ENCODE measurements around the gene COL6A1. TPM values are rescaled to one million over a fixed set of nuclear protein-coding genes. Genes with fewer than 3 reads are reported as not detected.
"Not testable (repeated sequence)": the region's sequence is repeated elsewhere in the genome, so short reads cannot be mapped to it uniquely, and the experiment has no call there.

Gene COL6A1
- total RNA-seq, 1 donor from 2014 or later = 0.37 TPM

DNA sequence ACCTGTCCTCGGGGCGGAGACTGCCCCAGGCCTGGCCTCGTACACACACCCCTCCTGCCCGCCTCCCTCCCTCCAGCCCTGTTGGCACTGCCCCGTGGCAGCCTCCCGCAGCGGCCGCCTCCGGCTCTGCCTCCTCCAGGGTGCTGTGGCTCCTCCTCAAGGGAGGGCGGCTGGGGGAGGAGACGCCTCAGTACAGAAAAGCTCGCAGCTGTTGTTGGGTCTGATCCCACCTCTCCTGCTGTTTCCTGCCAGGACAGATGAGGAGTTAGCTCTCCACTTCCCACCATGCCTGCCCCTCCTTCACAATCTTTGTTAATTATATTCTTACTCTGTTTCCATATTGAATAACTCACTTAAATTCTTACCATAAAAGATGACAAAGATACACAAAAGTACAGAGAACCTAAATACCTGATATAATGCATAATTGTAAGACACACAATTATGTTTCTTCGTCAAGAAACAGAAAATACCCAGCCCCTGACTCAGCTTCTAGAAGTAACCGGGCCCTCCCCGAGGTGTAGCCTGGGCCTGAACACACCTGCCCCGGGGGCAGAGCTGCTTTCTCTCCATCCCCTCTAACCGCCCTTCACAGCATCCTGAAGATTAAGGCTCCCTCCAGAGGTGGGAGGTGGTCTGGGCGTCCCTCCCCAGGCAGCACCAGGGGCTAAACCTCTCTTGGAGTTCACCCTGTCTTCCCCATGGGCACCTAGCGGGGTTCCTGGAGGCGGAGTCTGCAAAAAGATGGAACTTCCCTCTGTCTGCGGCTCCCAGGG lies 30.6 kb upstream of the COL6A1 start:
- Mint-ChIP-seq H3K27ac (no peak overlapping the region), H3K9me3 (no peaks in the 10 kb centered on the region), H3K27me3 (ENCODE audit: low read depth) (no peaks in the 10 kb centered on the region), H3K36me3 (ENCODE audit: low read depth) (no peaks in the 10 kb centered on the region), H3K4me1 (ENCODE audit: low read depth) (no peaks in the 10 kb centered on the region), H3K4me3 (ENCODE audit: low read depth) (no peak overlapping the region)
- intact Hi-C loops (cut with micrococcal nuclease) = no loop called here
- no peak for DNase-seq (ENCODE audit: low spot score)

DNA sequence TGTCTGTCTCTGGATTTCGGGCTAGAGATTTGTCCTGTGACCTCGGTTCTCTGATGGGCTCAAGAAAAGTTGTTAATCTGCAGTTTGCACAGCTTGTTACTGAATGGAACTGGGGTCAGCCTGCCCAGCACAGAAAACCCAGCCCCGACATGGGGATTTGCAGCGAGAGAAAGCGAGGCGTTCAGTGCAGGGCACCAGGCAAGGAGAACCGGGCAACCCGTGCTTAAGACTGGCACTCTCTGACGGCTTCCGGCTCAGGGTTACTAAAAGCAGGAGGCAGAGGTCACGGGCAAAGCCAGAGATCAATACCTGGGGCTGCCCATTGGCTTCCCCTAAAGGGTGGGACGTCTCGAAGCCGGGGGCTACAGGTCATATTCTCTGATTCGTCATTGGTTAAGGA lies 29.9 kb upstream of the COL6A1 start:
- H3K36me3 Mint-ChIP-seq (ENCODE audit: low read depth) = no peaks in the 10 kb centered on the region

GRCh38 chr21:45952527-45952926 lies 29.0 kb upstream of the COL6A1 start:
- DNase-seq (ENCODE audit: low spot score); H3K27ac Mint-ChIP-seq; intact Hi-C loops (cut with micrococcal nuclease); H3K27me3 Mint-ChIP-seq (ENCODE audit: low read depth); H3K36me3 Mint-ChIP-seq (ENCODE audit: low read depth); H3K9me3 Mint-ChIP-seq; H3K4me3 Mint-ChIP-seq (ENCODE audit: low read depth); H3K4me1 Mint-ChIP-seq (ENCODE audit: low read depth): not testable (repeated sequence)

More for the DNA sequence above, 29.9 kb upstream of the COL6A1 start:
- intact Hi-C loops (cut with micrococcal nuclease) = no loop called here
- peaks cover 4% of the 10 kb centered on the region for H3K27me3 Mint-ChIP-seq (ENCODE audit: low read depth)
- no peak overlapping the region for H3K27ac Mint-ChIP-seq
- no peaks in the 10 kb centered on the region for H3K4me1 Mint-ChIP-seq (ENCODE audit: low read depth)
- no peaks in the 10 kb centered on the region for H3K9me3 Mint-ChIP-seq
- no peak for DNase-seq (ENCODE audit: low spot score)
- H3K4me3 Mint-ChIP-seq (ENCODE audit: low read depth) = no peak overlapping the region

DNA sequence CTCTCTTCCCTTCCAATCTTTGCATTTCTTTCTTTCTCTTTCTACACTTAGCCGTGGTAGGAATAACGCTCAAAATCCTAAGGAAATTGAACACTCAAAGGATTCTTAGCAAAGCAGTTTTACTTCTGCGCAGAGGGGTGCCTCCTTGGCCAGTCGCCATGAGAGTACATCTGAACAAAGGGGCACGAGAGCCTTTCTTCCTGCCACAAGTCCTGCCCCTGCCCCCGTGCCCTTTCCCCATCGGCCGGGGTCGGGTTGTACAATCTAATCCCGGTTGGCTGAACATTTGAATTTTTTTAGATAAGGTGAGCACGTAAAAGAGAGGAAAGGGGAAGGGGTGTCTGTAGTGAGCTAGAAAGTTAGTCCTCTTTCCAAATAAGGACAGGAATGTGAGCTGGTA lies 28.6 kb upstream of the COL6A1 start:
- Mint-ChIP-seq H3K4me3 (ENCODE audit: low read depth) (no peak overlapping the region), H3K36me3 (ENCODE audit: low read depth) (no peaks in the 10 kb centered on the region), H3K9me3 (no peaks in the 10 kb centered on the region), H3K4me1 (ENCODE audit: low read depth) (no peaks in the 10 kb centered on the region), H3K27ac (no peak overlapping the region), H3K27me3 (ENCODE audit: low read depth) (peaks cover 4% of the 10 kb centered on the region)
- intact Hi-C loops (cut with micrococcal nuclease) = no loop called here
- DNase-seq (ENCODE audit: low spot score) = no peak

GRCh38 chr21:45954261-45954660 lies 27.3 kb upstream of the COL6A1 start:
- Mint-ChIP-seq H3K9me3 (no peaks in the 10 kb centered on the region), H3K36me3 (ENCODE audit: low read depth) (no peaks in the 10 kb centered on the region), H3K4me1 (ENCODE audit: low read depth) (no peaks in the 10 kb centered on the region), H3K27ac (no peak overlapping the region), H3K27me3 (ENCODE audit: low read depth) (peaks cover 8% of the 10 kb centered on the region), H3K4me3 (ENCODE audit: low read depth) (no peak overlapping the region)
- DNase-seq (ENCODE audit: low spot score) = no peak
- intact Hi-C loops (cut with micrococcal nuclease) = no loop called here

GRCh38 chr21:45954921-45955320 lies 26.6 kb upstream of the COL6A1 start:
- Mint-ChIP-seq H3K9me3 (no peaks in the 10 kb centered on the region), H3K27me3 (ENCODE audit: low read depth) (peaks cover 8% of the 10 kb centered on the region), H3K4me1 (ENCODE audit: low read depth) (no peaks in the 10 kb centered on the region), H3K27ac (no peak overlapping the region), H3K4me3 (ENCODE audit: low read depth) (no peak overlapping the region), H3K36me3 (ENCODE audit: low read depth) (no peaks in the 10 kb centered on the region)
- intact Hi-C loops (cut with micrococcal nuclease) = no loop called here
- DNase-seq (ENCODE audit: low spot score) = no peak

- Mint-ChIP-seq H3K4me3 (ENCODE audit: low read depth) (no peak overlapping the region), H3K27me3 (ENCODE audit: low read depth) (peaks cover 14% of the 10 kb centered on the region), H3K27ac (no peak overlapping the region), H3K36me3 (ENCODE audit: low read depth) (no peaks in the 10 kb centered on the region), H3K9me3 (peaks cover 5% of the 10 kb centered on the region), H3K4me1 (ENCODE audit: low read depth) (no peaks in the 10 kb centered on the region)
- DNase-seq (ENCODE audit: low spot score) = no peak
- intact Hi-C loops (cut with micrococcal nuclease) = no loop called here
Measured at GRCh38 chr21:45957551-45957950, 24.0 kb upstream of the COL6A1 start.

GRCh38 chr21:45957981-45958600 lies 23.5 kb upstream of the COL6A1 start:
- H3K4me1 Mint-ChIP-seq (ENCODE audit: low read depth) = no peaks in the 10 kb centered on the region
- no peak for DNase-seq (ENCODE audit: low spot score)

GRCh38 chr21:45959182-45959581 lies 22.4 kb upstream of the COL6A1 start:
- Mint-ChIP-seq H3K27me3 (ENCODE audit: low read depth) (peaks cover 15% of the 10 kb centered on the region), H3K4me1 (ENCODE audit: low read depth) (no peaks in the 10 kb centered on the region), H3K9me3 (peaks cover 5% of the 10 kb centered on the region), H3K36me3 (ENCODE audit: low read depth) (no peaks in the 10 kb centered on the region), H3K4me3 (ENCODE audit: low read depth) (no peak overlapping the region), H3K27ac (no peak overlapping the region)
- DNase-seq (ENCODE audit: low spot score) = no peak
- intact Hi-C loops (cut with micrococcal nuclease) = no loop called here

More at GRCh38 chr21:45957981-45958600, 23.5 kb upstream of the COL6A1 start:
- Mint-ChIP-seq H3K36me3 (ENCODE audit: low read depth) (no peaks in the 10 kb centered on the region), H3K9me3 (peaks cover 5% of the 10 kb centered on the region), H3K27ac (no peak overlapping the region), H3K4me3 (ENCODE audit: low read depth) (no peak overlapping the region), H3K27me3 (ENCODE audit: low read depth) (peaks cover 14% of the 10 kb centered on the region)
- intact Hi-C loops (cut with micrococcal nuclease) = no loop called here

GRCh38 chr21:45959779-45960390 lies 21.7 kb upstream of the COL6A1 start:
- H3K4me1 Mint-ChIP-seq (ENCODE audit: low read depth) = no peaks in the 10 kb centered on the region

GRCh38 chr21:45961408-45961807 lies 20.2 kb upstream of the COL6A1 start:
- H3K27ac Mint-ChIP-seq; H3K4me3 Mint-ChIP-seq (ENCODE audit: low read depth); DNase-seq (ENCODE audit: low spot score); intact Hi-C loops (cut with micrococcal nuclease); H3K4me1 Mint-ChIP-seq (ENCODE audit: low read depth); H3K36me3 Mint-ChIP-seq (ENCODE audit: low read depth); H3K9me3 Mint-ChIP-seq: not testable (repeated sequence)
- H3K27me3 Mint-ChIP-seq (ENCODE audit: low read depth) = peaks cover 13% of the 10 kb centered on the region

More at GRCh38 chr21:45959779-45960390, 21.7 kb upstream of the COL6A1 start:
- Mint-ChIP-seq H3K9me3 (peaks cover 5% of the 10 kb centered on the region), H3K4me3 (ENCODE audit: low read depth) (no peak overlapping the region), H3K36me3 (ENCODE audit: low read depth) (no peaks in the 10 kb centered on the region), H3K27me3 (ENCODE audit: low read depth) (peaks cover 17% of the 10 kb centered on the region), H3K27ac (no peak overlapping the region)
- DNase-seq (ENCODE audit: low spot score) = no peak
- intact Hi-C loops (cut with micrococcal nuclease) = no loop called here

DNA sequence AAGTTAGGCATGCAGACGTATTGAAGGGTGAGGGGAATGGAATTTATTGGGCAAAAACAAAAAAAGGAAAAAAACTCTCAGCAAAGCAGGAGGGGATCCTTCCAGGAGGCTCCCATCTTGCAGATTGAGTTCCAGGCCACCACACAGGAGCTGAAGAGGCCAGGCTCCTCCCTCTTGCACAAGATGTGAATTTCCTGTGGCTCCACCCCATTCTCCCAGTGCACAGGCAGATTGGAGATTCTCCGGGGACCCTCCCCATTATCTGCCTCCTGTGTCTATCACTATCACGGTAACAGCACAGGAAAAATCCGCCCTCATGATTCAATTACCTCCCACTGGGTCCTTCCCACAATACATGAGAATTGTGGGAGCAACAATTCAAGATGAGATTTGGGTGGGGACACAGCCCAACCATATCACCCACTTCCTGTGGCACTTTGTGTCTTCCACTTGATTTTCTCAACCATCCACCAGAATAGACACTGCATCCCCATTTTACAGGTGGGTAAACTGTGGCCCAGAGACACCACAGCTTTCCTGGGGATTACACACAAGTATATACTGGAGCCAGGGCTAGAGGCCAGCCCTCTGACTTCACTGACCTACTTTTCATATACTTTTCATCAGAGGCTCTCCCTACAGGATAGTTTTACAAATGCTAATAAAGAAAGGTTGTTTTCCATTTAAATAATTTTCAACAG lies 18.9 kb upstream of the COL6A1 start:
- intact Hi-C loops (cut with micrococcal nuclease) = no loop called here
- H3K36me3 Mint-ChIP-seq (ENCODE audit: low read depth) = no peaks in the 10 kb centered on the region
- H3K4me3 Mint-ChIP-seq (ENCODE audit: low read depth) = no peak overlapping the region
- no peak for DNase-seq (ENCODE audit: low spot score)
- H3K27ac Mint-ChIP-seq = no peak overlapping the region
- H3K27me3 Mint-ChIP-seq (ENCODE audit: low read depth) = peaks cover 13% of the 10 kb centered on the region
- peaks cover 5% of the 10 kb centered on the region for H3K9me3 Mint-ChIP-seq
- H3K4me1 Mint-ChIP-seq (ENCODE audit: low read depth) = no peaks in the 10 kb centered on the region

DNA sequence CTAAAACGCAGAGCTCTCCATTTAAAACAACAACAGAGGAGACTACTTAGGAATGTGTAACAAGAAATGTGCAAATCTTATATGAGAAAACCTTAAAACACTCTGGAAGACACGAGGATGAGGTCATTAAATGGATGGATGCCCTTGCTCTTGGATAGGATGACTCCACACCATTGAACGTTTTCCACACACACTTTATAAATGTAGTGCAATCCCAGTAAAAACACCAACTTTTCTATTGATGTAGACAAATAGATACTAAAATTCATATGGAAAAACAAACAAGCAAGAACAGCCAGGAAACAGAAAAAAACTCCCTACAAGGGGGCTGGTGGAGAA lies 18.4 kb upstream of the COL6A1 start:
- H3K4me3 Mint-ChIP-seq (ENCODE audit: low read depth) = no peak overlapping the region
- H3K27me3 Mint-ChIP-seq (ENCODE audit: low read depth) = peaks cover 12% of the 10 kb centered on the region
- no peaks in the 10 kb centered on the region for H3K36me3 Mint-ChIP-seq (ENCODE audit: low read depth)
- H3K27ac Mint-ChIP-seq = no peak overlapping the region
- intact Hi-C loops (cut with micrococcal nuclease) = no loop called here
- H3K9me3 Mint-ChIP-seq = peaks cover 5% of the 10 kb centered on the region
- H3K4me1 Mint-ChIP-seq (ENCODE audit: low read depth) = no peaks in the 10 kb centered on the region
- DNase-seq (ENCODE audit: low spot score) = no peak

Measured in activated T-helper 2 cell treated with anti-CD3 and anti-CD28 coated beads, Interferon-gamma antibody, Interleukin-2, Interleukin-4, amounts not matched to agents 10 μg/mL and 5 μg/mL and 100 μg/mL, durations not matched to agents 14 hours and 24 hours and 36 hours (primary cell).